Stimulated activated CD8-positive, alpha-beta memory T cell treated with anti-CD3 and anti-CD28 coated beads, Interleukin-15, amount 100 ng/mL, for 48 hours (primary cell): Measurements from ENCODE around the gene NARS2.

ENCODE experiments used
- DNase-seq, 2 donors: peaks; one replicate each; pipeline ENCODE4 v3.0.0-alpha.2; 2020; ENCODE audit warnings: low read depth in 2 of 2

NARS2 gene

DNA sequence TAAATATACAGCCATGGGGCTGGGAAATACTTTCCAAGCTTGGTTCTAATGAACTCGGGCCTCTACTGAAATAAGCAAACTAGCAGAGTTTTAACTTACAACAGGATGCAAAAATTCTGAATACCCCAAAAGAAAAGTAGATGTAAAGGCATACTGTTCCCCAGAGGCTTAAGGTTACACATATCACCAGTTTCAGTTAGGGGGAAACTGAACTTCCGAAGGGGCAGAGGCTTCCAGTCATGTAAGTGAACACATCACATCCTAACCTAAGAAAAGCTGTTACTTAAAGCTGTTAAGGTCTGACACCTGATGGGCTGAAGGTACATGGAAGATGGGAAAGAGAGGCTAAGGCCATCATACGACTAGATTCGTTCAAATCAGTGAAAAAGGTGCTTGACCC is 159.3 kb downstream of the NARS2 start:
- DNase-seq, result no peak

DNA sequence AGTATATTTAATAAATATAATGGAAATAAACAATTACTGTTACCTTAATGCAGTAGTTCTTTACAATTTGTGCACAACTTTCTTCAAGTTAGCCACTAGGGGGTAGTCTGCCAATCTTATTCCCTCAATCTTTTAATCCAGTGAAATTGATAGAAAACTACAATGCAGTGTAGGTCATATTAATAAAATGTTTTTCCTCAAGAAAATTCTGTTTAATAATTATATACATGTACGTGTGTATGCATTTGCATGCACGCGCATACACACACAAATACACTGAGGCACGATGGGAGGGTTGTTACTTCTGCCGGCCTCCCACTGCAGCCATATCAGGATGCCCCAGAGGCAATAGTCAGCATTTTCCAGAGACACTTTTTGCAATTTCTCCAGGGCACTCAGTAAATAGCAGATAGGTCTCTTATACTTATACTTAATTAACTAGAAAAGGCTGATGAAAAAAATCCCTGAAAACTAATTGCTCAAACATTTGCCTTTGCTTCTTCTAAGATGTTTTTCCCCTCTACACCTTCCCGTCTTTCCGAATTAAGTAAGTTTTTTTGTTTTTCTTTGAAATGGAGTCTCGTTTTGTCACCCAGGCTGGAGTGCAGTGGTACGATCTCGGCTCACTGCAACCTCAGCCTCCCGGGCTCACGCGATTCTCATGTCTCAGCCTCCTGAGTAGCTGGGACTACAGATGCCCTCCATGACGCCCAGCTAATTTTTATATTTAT is 160.2 kb downstream of the NARS2 start:
- no peak for DNase-seq

- DNase-seq, result no peak
These were observed 166.0 kb downstream of the NARS2 start for GRCh38 chr11:78408619-78409018.

GRCh38 chr11:78406568-78407196 is 168.0 kb downstream of the NARS2 start:
- DNase-seq, result no peak

- no peak for DNase-seq
These were observed 168.9 kb downstream of the NARS2 start for GRCh38 chr11:78405805-78406204.

GRCh38 chr11:78403781-78404180 is 170.9 kb downstream of the NARS2 start:
- DNase-seq, result no peak

- DNase-seq, result no peak
These were observed 171.8 kb downstream of the NARS2 start for GRCh38 chr11:78402847-78403246.

DNA sequence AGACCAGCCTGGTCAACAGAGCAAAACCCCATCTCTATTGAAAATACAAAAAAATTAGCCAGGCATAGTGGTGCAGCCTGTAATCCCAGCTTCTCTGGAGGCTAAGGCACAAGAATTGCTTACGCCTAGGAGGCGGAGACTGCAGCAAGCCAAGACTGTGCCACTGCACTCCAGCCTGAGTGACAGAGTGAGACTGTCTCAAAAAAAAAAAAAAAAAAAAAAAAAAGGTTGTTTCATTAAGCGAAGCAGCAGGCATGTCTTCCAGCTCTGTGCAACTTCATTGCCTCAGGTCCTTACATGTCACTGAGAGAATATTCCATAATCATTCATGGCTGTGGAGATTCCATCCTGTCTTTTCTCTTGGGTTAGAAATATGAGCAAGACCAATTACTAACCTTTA is 174.0 kb downstream of the NARS2 start:
- DNase-seq, result no peak

- no peak for DNase-seq
These were observed 174.5 kb downstream of the NARS2 start for GRCh38 chr11:78400116-78400515.

DNA sequence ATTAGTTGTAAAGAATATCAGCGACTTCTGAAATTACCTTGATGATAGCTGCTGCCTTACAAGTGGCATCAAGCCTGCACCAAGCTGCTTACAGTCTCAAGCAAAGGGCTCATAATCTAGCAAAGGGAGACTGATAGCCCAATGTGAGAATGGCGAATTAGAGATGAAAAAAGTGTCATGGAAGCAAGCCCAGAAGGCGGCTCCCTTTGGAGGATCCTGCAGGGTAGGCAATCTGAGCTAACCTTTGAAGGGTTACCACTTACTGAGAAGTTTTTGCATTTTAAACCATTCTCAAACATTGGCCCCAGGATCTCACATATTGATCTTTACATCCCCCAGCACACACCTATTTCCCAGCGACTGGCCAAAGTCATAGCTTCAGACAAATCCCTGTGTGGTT is 175.5 kb downstream of the NARS2 start:
- no peak for DNase-seq

DNA sequence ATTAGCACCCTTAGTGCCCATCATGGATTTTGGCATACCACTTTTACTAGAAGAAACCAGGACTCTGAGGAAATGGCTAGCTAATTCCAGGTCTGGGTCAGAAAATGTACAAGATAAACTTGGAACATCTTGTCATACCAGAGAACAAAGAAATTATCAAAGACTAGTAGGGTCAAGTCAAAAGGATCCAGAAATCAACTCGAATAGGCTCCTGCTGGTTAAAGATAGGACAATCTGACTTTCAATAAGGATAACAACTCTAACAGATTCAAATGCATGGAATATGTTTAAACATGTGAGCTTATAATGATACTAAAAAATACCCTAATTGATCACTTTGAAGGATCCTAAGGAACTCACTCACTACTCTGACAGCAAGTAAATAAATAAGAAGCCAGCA is 175.9 kb downstream of the NARS2 start:
- DNase-seq, result no peak

- no peak for DNase-seq
These were observed 177.3 kb downstream of the NARS2 start for GRCh38 chr11:78397398-78397797.

DNA sequence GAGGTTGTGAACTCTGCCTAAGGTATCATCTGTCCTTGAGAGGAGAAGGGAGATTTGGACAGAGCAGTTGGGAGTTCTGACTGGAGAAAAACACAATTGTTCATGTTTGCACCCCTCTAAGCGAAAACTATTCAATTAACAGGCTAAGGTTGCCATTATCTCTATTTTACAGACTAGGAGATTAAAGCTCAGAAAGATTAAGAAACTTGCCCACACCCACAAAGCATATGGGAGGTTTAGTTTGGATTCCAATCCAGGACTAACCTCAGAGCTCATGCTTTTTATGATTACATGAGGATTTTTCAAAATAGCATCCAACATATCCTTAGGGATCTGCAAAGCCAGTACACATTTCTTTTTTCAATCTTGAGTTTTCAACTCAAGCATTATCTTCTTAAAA is 179.1 kb downstream of the NARS2 start:
- DNase-seq, result no peak

- no peak for DNase-seq
These were observed 181.8 kb downstream of the NARS2 start for GRCh38 chr11:78392854-78393253.

GRCh38 chr11:78391424-78391823 is 183.2 kb downstream of the NARS2 start:
- DNase-seq, result no peak

DNA sequence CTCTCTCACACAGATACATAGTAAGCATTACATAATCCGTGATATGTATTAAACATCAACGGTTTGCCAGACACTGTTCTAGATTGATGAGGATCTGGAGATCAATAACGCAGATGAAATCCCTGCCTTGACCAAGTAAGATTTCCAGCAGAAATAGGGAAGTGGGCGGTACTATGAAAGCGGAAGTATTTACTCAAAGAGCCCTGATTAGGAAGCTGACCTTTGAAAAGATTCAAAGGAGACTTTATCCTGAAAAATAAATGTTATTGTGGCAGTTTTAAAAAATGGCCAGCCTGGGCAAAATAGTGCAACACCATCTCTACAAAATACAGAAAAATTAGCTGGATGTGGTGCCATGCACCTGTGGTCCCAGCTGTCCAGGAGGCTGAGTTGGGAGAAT is 183.9 kb downstream of the NARS2 start:
- no peak for DNase-seq

GRCh38 chr11:78386215-78386941 is 188.3 kb downstream of the NARS2 start:
- DNase-seq, result no peak
